HG03066 (cell line): ENCODE data around the gene DEPDC4.
"Not testable (repeated sequence)": the region's sequence is repeated elsewhere in the genome, so short reads cannot be mapped to it uniquely, and the experiment has no call there.

Source experiments
- ATAC-seq: cut with Tn5 transposase; IDR thresholded peaks from one replicate; pipeline ENCODE4 v1.9.1; 2021; ENCODE audit warnings: low read depth; ENCODE audit not compliant: unreplicated experiment

DEPDC4 gene

DNA sequence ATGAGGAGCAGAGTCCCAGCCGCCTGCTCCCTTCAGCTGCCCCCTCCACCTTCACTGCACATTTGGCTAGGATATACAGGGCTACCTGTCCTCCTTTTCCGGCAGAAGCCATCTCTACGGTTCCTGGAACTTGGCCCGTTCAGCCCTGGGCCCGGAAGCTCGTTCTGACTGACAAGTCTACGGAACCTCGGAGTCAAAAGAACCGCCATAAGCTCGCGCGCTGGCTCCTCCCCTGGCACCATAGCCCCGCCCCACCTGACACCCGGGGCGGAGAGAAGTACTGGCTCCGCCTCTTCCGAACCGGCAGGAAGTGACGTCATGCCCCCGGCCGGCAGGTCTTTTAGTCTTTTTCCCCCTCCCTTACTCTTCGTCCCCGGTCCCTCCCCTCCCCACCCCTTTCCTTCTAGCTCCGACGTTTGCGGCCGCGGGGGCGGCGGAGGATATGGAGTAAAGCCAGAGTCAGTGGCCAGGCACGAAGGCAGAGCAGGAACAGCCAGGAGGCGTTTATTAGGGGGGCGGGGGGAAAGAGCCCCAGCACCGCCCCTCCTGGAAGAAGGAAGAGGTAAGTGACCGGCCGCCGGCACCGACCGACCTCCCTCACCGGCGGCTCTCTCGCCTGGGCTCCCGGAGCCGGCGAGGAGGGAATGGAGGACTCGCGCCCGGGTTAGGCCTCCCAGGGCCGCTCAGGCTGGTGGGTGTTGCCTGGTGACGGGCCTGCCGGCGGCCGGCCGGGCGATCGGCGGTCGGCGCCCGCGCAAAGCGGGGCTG lies at the start of gene DEPDC4, which contains the start of gene SCYL2:
DEPDC4 (minus strand) TSS at position 245 of the 768 bp plus-strand sequence; CDS start at position 242, 3 bp downstream.
SCYL2 (plus strand) TSS at position 343 of the 768 bp plus-strand sequence. CDS start 15,794 bp downstream, outside the sequence.
- peak; percentile 86 for ATAC-seq

DNA sequence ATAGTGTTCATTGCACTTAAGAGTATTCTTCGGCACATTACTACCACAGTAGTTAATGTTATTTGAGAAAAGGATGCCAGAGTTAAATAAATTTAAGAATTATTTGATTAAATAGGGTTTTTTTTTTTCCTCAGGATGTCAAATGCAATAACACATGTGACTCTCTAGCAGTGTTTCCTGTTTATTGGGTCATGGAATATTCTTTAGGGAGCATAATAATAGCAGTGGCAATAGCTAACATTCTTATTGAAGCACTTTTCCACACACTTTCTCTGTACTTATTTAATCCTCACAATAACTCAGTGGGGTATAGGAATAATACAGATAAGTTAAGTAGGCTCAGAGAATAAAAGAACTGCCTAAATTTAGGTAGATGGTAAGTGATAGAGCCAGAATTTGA lies 44.4 kb upstream of the DEPDC4 start:
- no peak for ATAC-seq

DNA sequence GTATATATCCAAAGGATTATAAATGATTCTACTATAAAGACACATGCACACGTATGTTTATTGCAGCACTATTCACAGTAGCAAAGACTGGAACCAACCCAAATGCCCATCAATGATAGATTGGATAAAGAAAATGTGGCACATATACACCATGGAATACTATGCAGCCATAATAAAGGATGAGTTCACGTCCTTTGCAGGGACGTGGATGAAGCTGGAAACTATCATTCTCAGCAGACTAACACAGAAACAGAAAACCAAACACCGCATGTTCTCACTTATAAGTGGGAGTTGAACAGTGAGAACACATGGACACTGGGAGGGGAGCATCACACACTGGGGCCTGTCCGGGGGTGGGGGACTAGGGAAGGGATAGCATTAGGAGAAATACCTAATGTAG lies 41.3 kb upstream of the DEPDC4 start:
- not testable (repeated sequence) for ATAC-seq

DNA sequence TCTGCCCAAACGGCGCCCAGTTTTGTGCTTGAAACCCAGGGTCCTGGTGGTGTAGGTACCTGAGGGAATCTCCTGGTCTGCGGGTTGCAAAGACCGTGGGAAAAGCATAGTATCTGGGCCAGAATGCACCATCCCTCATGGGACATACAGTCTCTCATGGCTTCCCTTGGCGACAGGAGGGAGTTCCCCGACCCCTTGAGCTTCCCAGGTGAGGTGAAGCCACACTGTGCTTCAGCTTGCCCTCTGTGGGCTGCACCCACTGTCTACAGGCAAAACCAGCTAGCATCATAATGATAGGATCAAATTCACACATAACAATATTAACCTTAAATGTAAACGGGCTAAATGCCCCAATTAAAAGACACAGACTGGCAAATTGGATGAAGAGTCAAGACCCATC lies 37.5 kb upstream of the DEPDC4 start:
- ATAC-seq: not testable (repeated sequence)

DNA sequence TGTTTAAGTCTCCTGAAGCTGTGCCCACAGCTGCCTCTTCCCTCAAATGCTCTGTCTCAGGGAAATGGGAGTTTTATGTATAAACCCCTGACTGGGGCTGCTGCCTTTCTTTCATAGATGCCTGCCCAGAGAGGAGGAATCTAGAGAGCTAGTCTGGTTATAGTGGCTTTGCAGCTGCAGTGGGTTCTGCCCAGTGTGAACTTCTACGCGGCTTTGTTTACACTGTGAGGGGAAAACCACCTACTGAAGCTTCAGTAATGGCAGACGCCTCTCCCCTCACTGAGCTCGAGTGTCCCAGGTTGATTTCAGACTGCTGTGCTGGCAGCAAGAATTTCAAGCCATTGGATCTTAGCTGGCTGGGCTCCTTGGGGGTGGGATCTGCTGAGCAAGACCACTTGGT lies 37.0 kb upstream of the DEPDC4 start:
- ATAC-seq: no peak

DNA sequence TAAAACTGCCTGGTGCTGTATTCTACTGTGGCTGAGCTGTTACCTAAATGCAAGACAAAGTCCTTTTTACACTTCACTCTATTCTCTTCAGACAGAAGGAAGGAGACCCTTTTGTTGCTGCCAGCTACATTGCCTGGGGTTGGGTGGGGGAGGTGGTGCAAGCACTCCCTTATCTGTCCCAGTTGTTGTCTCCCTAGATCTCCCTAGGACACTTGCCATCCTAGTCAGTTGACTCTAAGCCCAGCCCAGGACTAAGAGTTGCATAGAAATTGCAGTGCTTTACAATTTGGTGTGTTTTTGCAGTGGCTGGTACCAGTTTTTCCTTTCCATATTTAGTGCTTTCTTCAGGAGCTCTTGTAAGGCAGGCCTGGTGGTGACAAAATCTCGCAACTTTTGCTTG lies 35.2 kb upstream of the DEPDC4 start:
- ATAC-seq: no peak

DNA sequence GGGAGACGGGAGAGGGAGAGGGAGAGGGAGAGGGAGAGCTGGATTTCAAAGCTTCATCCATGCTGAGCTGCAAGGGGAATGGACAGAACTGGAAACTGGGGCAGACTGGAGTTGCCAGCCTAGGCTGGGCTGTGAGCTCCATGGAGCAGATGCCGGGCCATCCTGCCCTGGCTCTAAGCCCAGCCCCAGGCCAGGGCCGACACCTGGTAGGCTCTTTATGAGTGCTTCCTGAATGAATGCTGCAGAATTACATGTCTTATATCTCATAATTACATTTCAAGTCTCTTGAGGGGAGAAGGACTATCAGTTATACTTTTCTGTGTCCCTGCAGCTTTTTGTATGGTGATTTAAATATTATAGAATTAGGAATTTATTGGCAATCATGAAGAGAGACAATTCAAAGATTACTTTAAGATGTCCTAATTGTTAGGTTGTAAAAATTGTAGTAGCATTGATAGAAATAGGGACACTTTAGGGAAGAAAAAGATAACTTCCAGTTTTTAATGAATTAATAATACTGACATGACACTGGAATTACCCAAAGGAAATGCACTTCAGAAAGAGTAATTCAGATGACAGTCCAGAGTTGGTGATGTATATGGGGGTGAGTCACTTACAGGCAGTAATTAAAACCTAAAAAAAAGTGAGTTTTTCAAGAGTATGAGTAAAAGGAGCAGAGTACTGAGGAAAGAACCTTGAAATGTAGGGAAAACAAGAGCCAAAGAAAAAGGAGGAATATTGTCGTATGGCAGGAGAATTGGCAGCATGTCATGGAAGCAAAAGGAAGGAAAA lies 29.1 kb upstream of the DEPDC4 start:
- ATAC-seq: no peak

DNA sequence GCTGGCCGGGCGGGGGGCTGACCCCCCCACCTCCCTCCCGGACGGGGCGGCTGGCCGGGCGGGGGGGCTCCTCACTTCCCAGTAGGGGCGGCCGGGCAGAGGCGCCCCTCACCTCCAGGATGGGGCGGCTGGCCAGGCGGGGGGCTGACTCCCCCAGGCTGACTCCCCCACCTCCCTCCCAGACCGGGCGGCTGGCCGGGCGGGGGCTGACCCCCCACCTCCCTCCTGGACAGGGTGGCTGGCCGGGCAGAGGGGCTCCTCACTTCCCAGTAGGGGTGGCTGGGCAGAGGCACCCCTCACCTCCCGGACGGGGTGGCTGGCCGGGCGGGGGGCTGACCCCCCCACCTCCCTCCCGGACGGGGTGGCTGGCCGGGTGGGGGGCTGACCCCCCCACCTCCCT lies 27.5 kb upstream of the DEPDC4 start:
- ATAC-seq: not testable (repeated sequence)

DNA sequence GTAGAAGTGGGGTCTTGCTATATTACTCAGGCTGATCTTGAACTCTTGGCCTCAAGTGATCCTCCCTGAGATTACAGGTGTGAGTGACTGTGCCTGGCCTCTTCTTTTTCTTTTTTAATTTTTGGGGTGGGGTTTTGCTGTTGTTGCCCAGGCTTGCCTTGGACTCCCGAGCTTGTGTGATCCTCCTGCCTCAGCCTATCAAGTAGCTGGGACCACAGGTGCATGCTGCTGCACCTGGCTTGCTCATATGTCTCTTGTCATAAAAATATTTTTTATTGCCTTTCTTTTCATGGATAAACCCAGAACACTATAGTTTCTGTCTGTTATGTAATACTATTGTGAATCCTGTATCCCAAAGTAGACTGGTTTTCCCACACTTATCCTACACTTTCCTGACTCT lies 26.1 kb upstream of the DEPDC4 start:
- ATAC-seq: no peak

DNA sequence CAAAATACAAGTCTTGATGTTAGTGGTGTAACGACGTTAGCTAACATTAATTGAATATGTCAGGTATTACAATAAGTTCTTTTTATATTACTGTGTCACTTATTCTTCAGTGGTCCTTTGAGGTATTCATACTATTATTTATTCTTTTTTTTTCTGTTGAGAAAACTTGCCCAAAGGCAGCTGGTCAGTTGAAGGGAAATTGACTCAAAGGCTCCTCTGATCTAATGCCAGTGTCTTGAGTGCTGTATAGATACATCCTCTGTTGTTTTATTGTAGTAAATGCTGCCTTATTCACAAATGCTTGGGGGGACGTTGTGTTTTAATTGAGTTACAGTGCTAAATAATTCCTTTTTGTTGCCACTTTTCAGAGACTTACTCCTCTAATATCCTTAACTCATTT lies 23.1 kb upstream of the DEPDC4 start:
- no peak for ATAC-seq

DNA sequence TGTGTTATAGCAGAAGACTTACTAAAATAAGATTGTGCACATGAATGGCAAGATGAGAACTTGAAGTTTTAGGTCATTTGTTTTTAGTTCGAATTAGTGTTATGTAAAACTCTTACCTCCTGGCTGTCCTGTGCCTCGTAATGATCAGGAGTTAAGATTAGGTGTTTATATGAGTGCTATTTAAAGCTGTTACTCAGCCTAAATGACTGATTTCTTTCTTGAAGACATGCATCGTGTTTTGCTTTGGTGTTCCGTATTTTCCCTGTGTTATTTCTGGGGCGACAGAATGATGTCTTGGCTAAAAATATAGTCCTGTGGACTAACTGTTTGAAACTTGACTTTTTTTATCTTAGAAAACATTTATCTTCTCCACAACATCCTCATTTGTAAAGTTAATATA lies 22.2 kb upstream of the DEPDC4 start:
- ATAC-seq: no peak

DNA sequence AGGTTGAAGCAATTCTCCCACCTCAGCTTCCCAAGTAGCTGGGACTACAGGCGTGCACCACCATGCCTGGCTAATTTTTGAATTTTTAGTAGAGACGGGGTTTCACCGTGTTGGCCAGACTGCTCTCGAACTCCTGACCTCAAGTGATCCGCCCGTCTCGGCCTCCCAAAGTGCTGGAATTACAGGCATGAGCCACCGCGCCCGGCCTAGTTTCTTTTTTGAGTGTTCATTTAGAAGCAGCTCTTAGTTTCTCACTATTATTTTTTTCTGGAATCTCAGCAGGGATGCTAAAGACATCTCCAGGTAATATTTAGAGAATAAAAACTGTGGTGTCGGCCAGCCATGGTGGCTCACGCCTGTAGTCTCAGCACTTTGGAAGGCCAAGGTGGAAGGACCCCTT lies 17.7 kb upstream of the DEPDC4 start:
- not testable (repeated sequence) for ATAC-seq

DNA sequence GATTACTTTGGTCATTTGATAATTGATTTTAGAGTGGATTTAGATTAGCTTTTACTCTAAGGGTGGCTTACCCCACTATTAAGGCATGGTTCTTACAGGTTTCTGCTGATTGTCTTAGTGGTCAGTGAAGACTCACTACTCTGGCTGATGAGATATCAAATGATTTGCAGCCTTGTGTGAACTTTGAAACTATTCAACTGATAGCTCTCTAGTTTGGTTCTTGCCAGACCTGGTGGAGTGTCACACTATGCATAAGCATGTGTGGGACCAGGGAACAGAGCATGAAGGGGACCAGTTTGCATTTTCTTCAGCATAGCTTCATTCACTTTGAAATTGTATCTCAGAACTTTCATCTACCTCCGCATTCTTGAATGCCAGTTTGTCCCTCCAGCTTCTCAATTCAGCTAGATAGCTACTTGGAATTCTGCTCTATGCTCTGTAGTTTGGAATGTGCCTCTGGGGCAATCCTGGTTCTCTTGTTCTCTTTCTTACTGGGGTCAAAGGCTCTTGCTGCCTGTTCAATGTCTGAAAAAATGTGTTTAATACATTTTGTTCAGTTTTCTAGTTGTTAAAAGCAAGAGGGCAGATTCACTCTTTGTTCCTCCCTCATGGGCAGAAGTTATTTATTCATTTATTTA lies 12.8 kb upstream of the DEPDC4 start:
- ATAC-seq: no peak

DNA sequence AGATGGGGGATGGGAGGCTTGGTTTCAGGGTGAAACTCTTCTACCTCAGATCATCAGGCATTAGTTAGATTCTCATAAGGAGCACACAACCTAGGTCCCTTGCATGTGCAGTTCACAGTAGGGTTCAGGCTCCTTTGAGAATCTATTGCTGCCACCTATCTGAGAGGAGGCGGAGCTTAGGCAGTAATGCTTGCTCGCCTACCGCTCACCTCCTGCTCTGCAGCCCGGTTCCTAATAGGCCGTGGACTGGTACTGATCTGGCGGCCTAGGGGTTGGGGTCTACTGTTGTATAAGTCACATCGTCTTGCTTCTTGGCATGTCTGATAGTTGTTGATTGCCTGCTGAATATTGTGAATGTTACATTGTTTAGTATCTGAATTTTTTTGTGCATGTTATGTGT lies 12.3 kb upstream of the DEPDC4 start:
- ATAC-seq: no peak

DNA sequence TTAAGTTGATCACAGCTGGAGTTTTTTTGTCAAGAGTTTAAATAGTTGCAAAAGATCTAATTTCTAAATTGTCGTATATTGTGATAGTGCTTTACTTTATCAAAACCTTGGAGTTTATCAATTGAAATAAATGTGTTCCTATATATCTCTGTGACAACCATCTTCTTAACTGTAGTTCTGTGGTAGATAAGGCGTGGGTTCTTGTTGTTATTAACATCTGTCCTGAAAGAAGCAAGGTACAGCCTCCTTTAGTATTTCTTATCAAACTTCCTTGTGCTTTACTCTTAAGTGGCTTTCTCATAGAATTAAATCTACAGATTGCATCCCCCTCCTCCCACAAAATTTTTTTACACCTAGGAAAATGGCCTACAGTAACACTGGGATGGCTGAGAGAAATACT lies 7.4 kb upstream of the DEPDC4 start:
- no peak for ATAC-seq

DNA sequence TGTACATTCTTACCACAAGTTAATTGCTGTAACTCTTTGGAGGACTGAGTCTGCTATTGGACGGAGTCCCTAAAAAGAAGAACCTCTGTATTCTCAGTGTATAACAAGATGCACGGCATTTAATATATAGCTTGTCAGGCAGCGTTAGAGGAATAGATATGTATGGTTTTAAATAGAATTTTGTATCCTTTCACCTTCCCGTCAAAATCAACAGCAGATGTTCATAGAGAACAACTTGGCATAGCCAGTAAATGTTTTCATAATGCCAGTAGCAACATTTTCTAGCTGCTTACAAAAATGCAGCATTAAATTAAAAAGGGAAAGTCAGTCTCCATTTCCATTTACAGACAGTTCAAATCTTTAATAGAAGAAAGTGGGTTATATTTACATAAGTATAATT lies 6.9 kb upstream of the DEPDC4 start:
- no peak for ATAC-seq

DNA sequence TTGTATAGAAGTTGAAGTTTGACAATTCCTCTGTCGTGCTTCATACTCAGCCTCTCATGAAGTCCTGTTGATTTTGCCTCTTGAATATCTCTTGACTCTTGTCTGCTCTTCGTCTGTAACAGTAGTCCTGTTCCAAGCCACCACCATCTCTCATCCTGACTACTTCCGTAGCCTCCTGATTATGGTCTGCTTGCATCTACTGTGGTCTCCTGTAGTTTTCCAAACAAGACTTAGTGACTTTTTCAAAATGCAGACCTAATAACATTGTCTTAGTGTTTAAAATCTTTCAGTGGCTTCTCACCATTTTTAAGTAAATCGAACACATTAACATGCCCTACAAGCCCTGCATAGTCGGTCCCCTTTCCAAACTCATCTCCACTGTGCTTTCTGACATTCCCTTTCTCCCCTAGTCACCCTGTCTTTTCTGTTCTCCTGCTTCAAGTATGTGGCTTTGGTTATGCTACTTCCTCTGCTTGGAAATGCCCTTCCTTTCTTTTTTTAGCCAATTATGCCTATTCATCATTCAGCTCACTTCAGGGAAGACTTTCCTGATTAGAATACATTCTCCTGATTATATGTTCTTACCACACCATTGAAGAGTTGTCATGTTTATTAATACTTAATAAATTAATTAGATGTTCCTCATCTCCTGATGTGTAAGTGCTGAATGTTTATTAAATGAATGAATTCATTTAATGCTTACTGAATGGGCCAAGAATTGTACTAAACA lies 2.1 kb upstream of the DEPDC4 start:
- ATAC-seq: no peak

DNA sequence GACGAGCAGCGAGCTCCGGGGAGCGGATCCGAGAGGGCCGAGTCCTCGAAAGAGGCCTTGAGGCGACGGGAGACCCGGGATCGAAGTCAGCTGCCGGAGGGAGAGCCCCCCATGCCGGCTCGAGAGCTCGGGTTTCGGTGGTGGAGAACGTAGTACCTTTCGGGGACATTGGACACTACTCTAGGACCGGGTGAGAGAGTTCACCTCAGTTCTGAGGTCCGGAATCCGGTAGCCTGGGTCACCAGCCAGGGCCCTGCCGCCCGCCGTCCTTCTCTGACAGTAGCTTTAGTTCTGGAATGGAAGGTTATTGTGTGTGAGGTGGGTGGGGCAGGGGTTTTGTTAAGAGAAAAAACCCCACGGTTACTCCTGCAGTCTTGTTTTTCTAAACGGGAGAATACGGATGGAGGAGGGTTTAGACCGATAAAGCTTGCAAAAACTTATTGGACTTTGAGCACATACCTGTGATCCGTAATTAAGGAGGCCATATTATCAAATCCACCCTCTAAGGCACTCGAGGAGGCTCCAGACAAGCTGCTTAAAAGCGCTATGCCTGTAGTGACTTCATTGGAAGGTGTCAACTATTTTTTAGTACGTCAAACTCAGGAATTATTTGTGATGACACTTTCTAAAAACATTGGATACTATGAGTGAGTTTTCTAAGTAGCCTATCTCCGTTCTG lies 863 bp upstream of the DEPDC4 start:
- peak; percentile 8 for ATAC-seq

DNA sequence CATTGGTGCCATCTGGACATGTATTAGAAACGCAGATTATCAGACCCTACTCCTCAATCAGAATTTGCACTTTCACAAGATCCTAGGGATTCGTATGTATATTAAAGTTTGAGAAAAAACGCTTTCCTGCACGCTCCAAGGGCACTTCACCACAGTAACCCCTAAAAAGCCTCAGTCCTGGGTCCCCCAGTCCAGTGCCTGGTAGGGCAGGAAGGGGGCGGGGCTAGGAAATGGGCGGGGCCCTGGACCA lies 369 bp downstream of the DEPDC4 start:
- ATAC-seq: peak; percentile 77
